BE2C (cell line): ENCODE data around the gene ALK.

Source experiments
- DNase-seq: peaks from one replicate; pipeline ENCODE4 v3.0.0-alpha.2; 2020
- H3K27me3 ChIP-seq: fragments of 250-450 bp; sonication (Bioruptor Pico); 2 replicates; pipeline ENCODE4 v1.5.1; 2020; ENCODE audit warnings: mild to moderate bottlenecking
- H3K36me3 ChIP-seq: fragments of 250-450 bp; sonication (Bioruptor Pico); 2 replicates; pipeline ENCODE4 v1.5.1; 2020; ENCODE audit warnings: mild to moderate bottlenecking
- H3K4me1 ChIP-seq: fragments of 250-450 bp; sonication (Bioruptor Pico); 2 replicates; pipeline ENCODE4 v1.5.1; 2020
- H3K4me3 ChIP-seq: 2 replicates; pipeline ENCODE4 v1.5.1; 2011; ENCODE audit warnings: low read depth, low read length
- H3K9me3 ChIP-seq: fragments of 250-450 bp; sonication (Bioruptor Pico); 2 replicates; pipeline ENCODE4 v1.5.1; 2020
- TF ChIP-seq, protein P1 (sequence below): IDR thresholded peaks from 2 replicates; pipeline ENCODE4 v1.5.1; 2012; ENCODE audit warnings: mild to moderate bottlenecking, low read depth, low read length

The ALK gene

DNA sequence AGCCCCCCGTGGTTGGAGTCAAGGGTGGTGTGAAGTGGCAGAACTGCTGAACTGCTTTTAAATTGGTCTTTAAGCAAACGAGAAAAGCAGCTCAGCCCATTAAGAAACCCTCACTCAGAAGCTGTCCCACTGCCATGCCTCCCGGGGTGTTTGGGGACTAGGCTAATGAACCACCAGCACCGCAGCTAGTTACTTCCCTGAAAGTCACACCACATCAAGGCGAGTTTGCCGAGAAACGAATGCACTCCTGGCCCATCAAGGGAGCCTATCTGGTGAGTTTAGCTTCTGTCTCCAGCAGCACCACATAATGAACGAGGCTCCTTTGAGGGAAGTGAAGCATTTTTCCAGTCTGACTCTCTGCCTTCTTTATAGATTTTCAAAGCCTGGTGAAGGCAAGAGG is 14.6 kb upstream of the ALK start:
- Histone ChIP-seq H3K4me3 (no peak overlapping the region), H3K36me3 (no peaks in the 10 kb centered on the region), H3K27me3 (no peaks in the 10 kb centered on the region), H3K4me1 (peaks cover 4% of the 10 kb centered on the region), H3K9me3 (no peaks in the 10 kb centered on the region)
- TF ChIP-seq, protein P1, sequence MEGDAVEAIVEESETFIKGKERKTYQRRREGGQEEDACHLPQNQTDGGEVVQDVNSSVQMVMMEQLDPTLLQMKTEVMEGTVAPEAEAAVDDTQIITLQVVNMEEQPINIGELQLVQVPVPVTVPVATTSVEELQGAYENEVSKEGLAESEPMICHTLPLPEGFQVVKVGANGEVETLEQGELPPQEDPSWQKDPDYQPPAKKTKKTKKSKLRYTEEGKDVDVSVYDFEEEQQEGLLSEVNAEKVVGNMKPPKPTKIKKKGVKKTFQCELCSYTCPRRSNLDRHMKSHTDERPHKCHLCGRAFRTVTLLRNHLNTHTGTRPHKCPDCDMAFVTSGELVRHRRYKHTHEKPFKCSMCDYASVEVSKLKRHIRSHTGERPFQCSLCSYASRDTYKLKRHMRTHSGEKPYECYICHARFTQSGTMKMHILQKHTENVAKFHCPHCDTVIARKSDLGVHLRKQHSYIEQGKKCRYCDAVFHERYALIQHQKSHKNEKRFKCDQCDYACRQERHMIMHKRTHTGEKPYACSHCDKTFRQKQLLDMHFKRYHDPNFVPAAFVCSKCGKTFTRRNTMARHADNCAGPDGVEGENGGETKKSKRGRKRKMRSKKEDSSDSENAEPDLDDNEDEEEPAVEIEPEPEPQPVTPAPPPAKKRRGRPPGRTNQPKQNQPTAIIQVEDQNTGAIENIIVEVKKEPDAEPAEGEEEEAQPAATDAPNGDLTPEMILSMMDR: no peak
- DNase-seq: no peak

DNA sequence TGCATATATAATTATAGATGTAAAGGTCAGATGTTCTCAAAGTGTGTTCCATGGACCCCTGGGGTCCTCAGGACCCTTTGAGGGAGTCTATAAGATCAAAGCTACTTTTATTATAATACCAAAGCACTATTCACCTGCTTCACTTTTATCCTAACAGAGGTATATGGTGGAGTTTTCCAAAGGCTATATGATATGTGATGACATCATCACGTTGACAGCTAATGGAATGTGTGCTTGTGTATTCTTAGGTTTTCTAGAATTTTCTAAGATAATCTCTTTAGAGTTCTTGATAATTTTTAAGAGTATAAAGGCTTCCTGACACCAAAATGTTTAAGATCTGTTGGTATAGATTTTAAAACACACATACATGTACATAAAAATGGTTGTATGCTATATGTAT is 10.4 kb upstream of the ALK start:
- Histone ChIP-seq H3K4me1 (peaks cover 4% of the 10 kb centered on the region; the same call in 1 of the 2 replicates), H3K36me3 (no peaks in the 10 kb centered on the region), H3K9me3 (no peaks in the 10 kb centered on the region), H3K4me3 (no peak overlapping the region), H3K27me3 (no peaks in the 10 kb centered on the region)
- TF ChIP-seq, protein P1: no peak
- DNase-seq: no peak

DNA sequence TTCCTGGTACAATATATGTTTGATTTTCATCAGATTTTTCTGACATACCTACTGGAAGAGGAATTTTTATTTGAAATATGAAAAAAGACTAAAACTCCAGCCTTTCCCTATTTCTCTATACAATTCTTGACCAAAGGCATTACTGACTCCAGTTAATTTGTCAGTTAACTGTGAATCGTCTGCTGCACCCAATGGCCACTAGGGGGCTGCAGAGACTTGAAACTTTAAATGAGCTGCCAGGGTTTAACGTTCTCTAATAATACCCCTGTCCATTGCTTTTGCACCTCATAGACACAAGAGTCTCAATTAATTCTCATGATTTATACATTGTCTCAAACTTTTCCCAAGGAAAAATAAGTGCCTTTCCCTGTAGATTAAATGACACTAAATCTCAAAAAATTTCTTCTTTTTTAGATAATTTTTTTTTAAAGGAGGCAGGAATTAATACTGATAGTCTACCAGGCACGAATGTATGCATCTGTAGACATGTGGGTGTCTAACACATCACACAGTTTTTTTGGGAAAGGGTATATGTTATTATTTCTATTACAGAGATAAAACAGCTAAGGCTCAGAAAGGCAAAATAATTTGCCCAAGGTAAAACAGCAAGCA is 1.8 kb upstream of the ALK start:
- Histone ChIP-seq H3K9me3 (no peaks in the 10 kb centered on the region), H3K4me3 (no peak overlapping the region), H3K4me1 (no peaks in the 10 kb centered on the region; the same call in 1 of the 2 replicates), H3K36me3 (no peaks in the 10 kb centered on the region), H3K27me3 (peaks cover 15% of the 10 kb centered on the region)
- DNase-seq: peak; percentile 74
- TF ChIP-seq, protein P1: peak; percentile 97

DNA sequence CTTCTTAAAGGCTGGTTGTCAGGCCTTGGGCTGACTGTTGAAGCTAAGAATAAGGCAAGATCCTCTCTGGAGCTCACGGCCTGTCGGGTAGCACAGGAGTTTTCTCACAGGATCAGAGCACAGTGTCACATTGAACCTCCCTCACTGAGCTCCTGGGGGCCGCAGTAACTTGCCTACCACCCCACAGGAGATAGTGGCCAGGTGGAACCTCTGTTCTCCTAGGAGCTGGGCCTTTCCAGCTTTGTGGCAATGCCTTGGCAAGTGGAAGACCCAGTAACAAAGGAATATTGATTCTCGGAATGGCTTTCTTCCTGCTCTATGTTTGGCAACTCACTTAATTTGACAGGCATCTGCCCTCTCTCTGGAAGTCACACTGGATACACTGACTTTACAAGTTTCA is 1.2 kb upstream of the ALK start:
- Histone ChIP-seq H3K4me3 (no peak overlapping the region), H3K4me1 (no peaks in the 10 kb centered on the region; the same call in 1 of the 2 replicates), H3K27me3 (peaks cover 15% of the 10 kb centered on the region), H3K36me3 (no peaks in the 10 kb centered on the region), H3K9me3 (no peaks in the 10 kb centered on the region)
- DNase-seq: no peak
- TF ChIP-seq, protein P1: no peak

DNA sequence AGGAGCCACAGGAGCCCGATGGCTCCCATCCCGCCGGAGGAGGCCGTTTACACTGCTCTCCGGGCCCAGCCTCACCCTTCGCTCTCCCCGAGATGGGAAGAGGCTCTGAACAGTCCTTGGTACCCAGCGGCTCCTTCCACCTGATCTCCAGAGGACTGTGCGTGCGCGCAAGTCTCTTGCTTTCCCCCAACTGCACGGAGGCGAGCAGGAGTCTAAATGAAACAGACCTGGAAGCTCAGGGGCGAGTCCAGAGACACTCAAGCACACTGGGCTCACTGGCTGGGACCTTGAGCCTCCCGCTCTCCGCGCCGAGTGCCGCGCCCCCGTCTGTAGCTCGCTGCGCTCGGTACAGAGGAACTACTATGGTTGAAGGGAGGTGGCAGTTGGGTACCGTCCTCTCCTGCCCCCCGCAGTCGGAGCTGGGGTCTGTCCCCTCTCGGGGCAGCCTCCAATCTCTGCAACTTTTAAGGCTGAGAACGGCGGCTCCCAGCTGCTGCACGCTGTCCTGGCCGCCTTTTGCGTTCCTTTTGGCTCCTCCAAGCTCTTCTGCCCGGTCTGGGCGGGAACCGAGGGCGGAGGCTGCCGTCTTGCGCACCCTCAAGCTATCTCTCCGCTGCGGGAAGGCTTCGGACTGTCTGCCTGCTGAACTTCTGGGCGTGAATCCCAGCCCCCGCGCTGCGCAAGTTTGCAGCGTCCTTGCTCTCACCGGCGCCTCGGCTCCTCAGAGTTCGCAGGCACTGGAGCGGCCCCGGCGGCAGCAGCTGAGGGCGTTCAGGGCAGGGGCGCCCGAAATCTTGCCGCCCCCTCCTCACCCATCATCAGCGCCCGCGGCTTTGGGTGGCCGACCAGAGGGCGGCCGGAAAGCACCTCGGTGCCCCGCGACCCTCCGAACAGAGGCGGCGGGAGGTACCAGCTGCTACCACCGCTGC is 491 bp downstream of the ALK start:
- peak; percentile 42 for DNase-seq
- H3K4me3 ChIP-seq: peak overlapping the region; percentile 75
- TF ChIP-seq, protein P1: no peak
- H3K9me3 ChIP-seq: no peaks in the 10 kb centered on the region
- peaks cover 15% of the 10 kb centered on the region for H3K27me3 ChIP-seq
- H3K4me1 ChIP-seq: peaks cover 7% of the 10 kb centered on the region
- H3K36me3 ChIP-seq: no peaks in the 10 kb centered on the region

DNA sequence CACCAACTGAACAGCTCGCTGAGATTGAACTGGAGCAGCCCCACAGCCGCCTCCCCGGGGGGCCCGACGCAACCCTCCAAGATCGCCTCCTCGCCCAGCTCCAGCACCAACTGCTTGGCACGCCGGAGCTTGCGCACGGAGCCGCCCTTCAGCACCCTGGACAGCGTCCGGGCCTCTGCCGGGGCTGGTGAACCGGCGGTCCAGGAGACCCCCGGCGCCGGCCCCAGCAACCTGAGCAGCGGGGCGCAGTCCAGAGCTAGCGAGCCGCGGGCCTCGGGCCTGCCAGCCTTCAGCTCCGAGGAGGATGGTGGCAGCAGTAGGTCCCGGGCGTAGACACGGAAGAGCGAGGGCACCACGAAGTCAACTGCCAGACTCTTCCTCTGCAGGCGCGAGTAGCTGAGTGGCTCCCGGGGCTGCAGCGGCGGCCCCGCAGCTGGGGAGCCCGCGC is 1.2 kb downstream of the ALK start:
- Histone ChIP-seq H3K27me3 (peaks cover 15% of the 10 kb centered on the region), H3K36me3 (no peaks in the 10 kb centered on the region), H3K4me1 (peaks cover 7% of the 10 kb centered on the region), H3K9me3 (no peaks in the 10 kb centered on the region), H3K4me3 (peak overlapping the region; percentile 75)
- TF ChIP-seq, protein P1: no peak
- DNase-seq: peak; percentile 55
